ENCODE data around the gene ZNF280A. TPM values are rescaled to one million over a fixed set of nuclear protein-coding genes. Genes with fewer than 3 reads are reported as not detected.

The ZNF280A gene
- total RNA-seq, 2 donors from 2014 or later: not detected

DNA sequence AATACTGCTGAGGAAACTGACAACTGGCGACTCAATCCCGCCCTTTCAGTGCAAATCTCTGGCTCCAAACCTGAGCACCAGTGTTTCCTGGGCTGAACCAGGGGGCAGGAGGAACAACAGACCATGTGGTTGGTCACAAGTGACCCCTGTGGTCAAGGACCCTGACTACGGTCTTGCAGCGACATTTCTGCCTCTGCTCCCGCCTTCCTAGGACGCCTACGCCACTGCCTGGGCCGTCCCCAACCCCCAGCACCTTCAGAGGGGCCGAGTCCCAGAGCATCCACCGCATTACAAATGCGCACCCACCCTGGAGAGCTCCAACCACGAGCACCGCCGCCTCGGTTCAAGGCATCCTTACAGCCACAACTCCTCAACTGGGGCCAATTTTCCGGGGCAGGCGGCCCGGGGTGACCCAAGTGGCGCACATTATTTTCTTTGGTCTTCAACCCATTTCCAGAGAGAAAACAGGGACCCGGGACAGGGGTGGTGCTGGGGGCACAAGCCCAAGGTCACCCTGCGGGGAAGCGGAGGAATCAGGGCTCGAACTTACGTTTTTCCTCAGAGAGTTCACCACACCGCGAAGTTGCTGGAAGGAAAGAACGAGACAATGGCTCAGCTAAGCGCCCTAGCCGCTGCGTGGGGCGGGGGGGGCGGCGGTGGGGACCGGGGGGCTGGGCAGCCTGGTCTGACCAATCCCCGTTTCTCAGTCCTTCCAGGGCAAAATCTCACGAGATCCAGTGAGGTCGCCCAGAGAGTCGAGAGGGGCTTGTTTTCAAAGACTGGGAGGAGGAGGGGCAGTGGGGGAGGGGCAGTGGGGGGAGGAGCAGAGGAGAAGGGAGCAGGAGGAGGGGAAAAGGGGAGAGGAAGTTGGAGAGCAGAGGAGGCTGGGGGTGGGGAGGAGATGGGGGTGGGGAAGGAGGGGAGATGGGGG is 37.2 kb upstream of the ZNF280A start:
- no peak overlapping the region for H3K27ac ChIP-seq
- H3K4me3 ChIP-seq: no peak overlapping the region
- H3K9me3 ChIP-seq: no peaks in the 10 kb centered on the region
- H3K36me3 ChIP-seq: no peaks in the 10 kb centered on the region
- no peak for DNase-seq (ENCODE audit: low spot score)
- no peaks in the 10 kb centered on the region for H3K4me1 ChIP-seq
- no peaks in the 10 kb centered on the region for H3K27me3 ChIP-seq
- TF ChIP-seq, protein P1, sequence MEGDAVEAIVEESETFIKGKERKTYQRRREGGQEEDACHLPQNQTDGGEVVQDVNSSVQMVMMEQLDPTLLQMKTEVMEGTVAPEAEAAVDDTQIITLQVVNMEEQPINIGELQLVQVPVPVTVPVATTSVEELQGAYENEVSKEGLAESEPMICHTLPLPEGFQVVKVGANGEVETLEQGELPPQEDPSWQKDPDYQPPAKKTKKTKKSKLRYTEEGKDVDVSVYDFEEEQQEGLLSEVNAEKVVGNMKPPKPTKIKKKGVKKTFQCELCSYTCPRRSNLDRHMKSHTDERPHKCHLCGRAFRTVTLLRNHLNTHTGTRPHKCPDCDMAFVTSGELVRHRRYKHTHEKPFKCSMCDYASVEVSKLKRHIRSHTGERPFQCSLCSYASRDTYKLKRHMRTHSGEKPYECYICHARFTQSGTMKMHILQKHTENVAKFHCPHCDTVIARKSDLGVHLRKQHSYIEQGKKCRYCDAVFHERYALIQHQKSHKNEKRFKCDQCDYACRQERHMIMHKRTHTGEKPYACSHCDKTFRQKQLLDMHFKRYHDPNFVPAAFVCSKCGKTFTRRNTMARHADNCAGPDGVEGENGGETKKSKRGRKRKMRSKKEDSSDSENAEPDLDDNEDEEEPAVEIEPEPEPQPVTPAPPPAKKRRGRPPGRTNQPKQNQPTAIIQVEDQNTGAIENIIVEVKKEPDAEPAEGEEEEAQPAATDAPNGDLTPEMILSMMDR (IDR thresholded peaks at IDR 0.05): no peak

DNA sequence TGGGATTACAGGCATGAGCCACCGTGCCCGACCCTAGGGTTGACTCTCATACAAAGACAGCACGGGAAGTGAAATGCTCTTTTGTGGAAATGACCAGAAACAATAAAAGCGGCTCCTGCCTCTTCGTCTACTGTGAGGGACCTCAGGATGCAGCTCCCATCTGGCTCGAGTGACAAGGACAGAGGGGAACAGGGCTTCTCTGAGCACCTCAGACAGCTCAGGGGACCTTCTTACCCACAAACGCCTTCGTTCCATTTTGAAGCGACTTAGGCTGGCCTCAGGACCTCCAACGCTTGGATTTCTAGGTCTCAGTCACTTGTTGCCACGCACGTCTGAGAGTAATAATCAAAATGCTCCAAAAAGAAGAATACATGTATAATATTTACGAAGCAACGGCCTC is 36.5 kb upstream of the ZNF280A start:
- Histone ChIP-seq H3K4me1 (no peaks in the 10 kb centered on the region), H3K9me3 (no peaks in the 10 kb centered on the region), H3K27me3 (no peaks in the 10 kb centered on the region), H3K36me3 (no peaks in the 10 kb centered on the region), H3K4me3 (no peak overlapping the region), H3K27ac (no peak overlapping the region)
- TF ChIP-seq, protein P1 (IDR thresholded peaks at IDR 0.05): no peak
- DNase-seq (ENCODE audit: low spot score): no peak

DNA sequence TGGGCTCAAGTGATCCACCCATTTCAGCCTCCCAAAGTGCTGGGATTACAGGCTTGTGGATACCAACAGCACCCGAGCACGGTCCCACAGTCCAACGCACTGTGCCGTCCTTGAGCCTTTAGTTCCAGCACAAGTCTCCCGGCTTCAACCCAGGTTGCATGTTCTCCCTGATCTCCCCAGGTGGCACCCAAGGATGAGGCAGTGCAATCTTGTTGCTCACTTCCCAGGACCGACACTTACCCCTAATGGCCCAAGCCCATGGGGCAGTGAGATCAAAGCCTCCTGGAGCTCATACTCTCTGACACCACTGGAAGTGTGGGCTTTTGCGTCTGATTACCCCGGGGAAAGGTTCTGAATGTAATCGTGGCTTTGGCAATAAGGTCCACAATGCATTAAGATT is 35.5 kb upstream of the ZNF280A start:
- Histone ChIP-seq H3K27ac (no peak overlapping the region), H3K27me3 (no peaks in the 10 kb centered on the region), H3K9me3 (no peaks in the 10 kb centered on the region), H3K4me3 (no peak overlapping the region), H3K36me3 (no peaks in the 10 kb centered on the region), H3K4me1 (no peaks in the 10 kb centered on the region)
- DNase-seq (ENCODE audit: low spot score): no peak
- TF ChIP-seq, protein P1 (IDR thresholded peaks at IDR 0.05): no peak

DNA sequence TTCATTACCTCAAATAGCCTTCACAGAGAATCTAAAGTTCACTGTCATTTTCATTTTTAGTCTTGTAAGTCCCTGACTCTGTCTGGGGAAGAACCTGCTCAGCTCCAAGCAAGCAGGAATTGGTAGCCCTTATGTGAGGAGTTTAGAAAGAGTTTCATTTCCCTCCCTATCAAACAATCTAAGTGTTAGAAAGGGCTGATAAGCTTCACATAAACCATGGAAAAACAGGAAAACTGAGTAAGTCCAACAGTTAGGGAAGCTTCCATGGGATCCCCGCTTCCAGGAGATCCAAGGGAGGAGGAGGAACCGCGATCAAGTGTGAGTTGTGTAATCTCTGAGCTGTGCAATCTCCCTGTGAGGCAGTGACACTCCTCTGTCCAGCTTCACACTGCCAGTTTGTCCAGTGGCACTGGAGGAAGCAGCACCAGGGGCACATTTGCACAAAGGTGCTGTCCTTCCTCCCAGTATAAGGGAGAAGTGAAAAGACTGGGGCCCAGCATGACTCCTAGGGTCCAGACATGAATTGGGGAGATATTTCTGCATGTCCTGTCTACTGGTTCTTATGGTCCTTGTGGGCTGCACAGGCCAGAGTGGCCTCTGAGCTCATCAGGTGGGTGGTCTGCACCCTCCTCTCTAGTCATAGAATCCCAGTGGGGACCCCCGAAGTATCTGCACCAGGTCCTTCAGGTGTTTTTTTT is 34.7 kb upstream of the ZNF280A start:
- Histone ChIP-seq H3K4me3 (no peak overlapping the region), H3K27ac (no peak overlapping the region), H3K36me3 (no peaks in the 10 kb centered on the region), H3K27me3 (no peaks in the 10 kb centered on the region), H3K9me3 (no peaks in the 10 kb centered on the region), H3K4me1 (no peaks in the 10 kb centered on the region)
- TF ChIP-seq, protein P1 (IDR thresholded peaks at IDR 0.05): no peak
- no peak for DNase-seq (ENCODE audit: low spot score)

DNA sequence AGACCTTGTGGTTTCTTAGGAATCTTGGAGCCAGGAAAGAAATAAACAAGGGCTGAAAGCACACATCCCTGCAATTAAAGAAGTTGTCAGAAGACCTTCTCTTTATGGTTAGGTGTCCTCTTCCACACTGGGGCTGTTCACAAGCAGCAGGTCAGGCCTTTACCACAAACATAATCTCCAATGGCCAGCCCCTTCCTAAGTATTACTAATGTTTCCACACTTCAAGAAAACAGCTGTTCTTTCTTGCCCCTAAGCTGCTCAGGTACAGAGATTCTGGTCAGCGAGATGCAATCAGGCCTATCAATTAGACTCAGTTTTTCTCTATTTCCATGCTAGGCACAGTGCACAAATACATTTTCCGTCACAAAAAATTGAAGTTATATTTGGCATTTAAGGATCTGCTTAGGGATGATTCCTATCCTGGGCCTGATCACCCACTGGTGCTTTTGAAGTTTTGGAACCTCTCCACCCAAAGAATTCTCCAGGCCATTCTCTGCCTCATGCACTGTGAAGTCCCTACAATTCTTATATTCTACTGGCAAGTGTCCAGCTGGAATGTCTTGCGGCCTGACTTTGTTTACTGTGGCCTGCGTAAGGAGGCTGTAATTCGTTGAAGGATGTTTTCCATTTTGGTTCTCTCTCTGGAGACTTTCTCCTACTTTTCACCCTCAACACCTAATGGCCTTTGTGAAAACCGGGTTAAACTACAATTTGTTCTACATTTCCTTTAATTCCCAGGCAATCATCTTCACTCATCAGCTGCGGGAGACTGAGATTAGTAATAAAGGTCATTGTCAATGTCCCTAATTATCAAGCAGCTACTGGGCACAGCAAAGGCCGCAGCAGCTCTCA is 33.9 kb upstream of the ZNF280A start:
- no peaks in the 10 kb centered on the region for H3K4me1 ChIP-seq
- no peaks in the 10 kb centered on the region for H3K27me3 ChIP-seq
- no peaks in the 10 kb centered on the region for H3K36me3 ChIP-seq
- H3K27ac ChIP-seq: no peak overlapping the region
- TF ChIP-seq, protein P1 (IDR thresholded peaks at IDR 0.05): no peak
- H3K9me3 ChIP-seq: no peaks in the 10 kb centered on the region
- H3K4me3 ChIP-seq: no peak overlapping the region
- DNase-seq (ENCODE audit: low spot score): no peak
